Skin epidermis (tissue), 12 donors: ENCODE measurements around the gene PRKAA2.
"Not testable (repeated sequence)": the region's sequence is repeated elsewhere in the genome, so short reads cannot be mapped to it uniquely, and the experiment has no call there.

ENCODE experiments used
- H3K27ac ChIP-seq, 21 experiments: fragments of 200-600 bp; sonication (generic) in 11 of 21; one replicate each; pipeline ENCODE4 v1.5.0; 2020; ENCODE audit warnings: mild to moderate bottlenecking in 3 of 21, inconsistent platforms in 2 of 21, moderate library complexity in 2 of 21
- H3K4me3 ChIP-seq, 7 experiments: fragments of 200-600 bp; sonication (generic) in 2 of 7; one replicate each; pipeline ENCODE4 v1.5.0; 2020; ENCODE audit warnings: inconsistent platforms in 2 of 7, mild to moderate bottlenecking in 2 of 7, moderate library complexity in 1 of 7

PRKAA2 gene

DNA sequence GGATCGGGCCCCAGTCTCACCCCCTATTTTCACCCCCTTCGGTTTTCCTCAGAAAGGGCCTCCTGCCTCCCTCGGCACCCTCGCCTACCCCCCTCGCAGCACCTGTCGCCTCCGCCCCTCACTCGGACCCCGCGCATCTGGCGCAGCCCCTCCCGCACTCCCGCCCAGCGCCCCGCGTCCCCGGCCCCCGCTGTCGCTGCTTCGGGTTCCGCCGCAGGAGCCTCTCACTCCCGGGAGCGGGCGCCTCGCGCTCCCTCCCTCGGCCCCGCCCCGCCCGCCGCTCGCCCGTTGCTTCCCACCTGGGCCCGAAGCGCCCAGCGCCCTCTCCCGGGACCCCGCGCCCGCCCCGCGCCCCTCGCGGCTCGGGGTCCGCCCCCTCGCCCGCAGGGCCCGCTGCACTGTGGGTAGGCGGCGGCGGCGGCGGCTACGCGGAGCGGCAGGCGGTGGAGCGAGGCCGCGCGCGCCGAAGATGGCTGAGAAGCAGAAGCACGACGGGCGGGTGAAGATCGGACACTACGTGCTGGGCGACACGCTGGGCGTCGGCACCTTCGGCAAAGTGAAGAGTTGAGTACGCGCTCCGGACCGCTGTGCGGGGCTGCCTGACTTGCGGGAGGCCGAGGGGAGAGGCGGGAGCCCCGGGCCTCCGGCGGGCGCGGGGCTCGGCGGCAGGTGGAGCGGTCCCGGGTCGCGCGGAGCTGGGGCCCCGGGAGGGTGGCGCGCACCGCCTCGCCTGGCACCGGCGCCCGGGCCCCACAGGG lies at the start of gene PRKAA2:
Gene PRKAA2, plus strand, starts transcription at position 396 of the 758 bp plus-strand sequence. Its CDS starts 74 bp downstream, at position 470.
- H3K27ac ChIP-seq = peak within 1 kb of the TSS in 7 of 21 experiments; percentile 28 to 82 (median 63)
- H3K4me3 ChIP-seq = peak within 1 kb of the TSS; percentile 36 to 60 (median 46)

DNA sequence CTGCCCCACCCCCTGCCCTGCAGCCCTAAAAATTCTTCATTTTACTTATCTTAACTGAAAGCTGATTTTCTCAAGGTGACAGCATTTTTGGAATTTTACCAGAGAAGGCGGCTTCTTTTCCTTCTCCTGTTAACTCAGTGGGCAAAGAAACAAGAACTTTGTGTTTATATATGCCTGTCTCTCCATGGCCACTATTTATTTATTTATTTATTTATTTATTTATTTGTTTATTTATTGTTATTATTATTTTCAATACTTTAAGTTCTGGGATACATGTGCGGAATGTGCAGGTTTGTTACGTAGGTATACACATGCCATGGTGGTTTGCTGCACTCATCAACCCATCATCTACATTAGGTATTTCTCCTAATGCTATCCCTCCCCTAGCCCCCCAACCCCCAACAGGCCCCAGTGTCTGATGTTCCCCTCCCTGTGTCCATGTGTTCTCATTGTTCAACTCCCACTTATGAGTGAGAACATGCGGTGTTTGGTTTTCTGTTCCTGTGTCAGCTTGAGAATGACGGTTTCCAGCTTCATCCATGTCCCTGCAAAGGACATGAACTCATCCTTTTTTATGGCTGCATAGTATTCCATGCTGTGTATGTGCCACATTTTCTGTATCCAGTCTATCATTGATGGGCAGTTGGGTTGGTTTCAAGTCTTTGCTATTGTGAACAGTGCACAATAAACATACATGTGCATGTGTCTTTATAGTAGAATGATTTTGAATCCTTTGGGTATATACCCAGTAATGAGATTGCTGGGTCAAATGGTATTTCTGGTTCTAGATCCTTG lies 49.5 kb upstream of the PRKAA2 start:
- not testable (repeated sequence) for H3K4me3 ChIP-seq

DNA sequence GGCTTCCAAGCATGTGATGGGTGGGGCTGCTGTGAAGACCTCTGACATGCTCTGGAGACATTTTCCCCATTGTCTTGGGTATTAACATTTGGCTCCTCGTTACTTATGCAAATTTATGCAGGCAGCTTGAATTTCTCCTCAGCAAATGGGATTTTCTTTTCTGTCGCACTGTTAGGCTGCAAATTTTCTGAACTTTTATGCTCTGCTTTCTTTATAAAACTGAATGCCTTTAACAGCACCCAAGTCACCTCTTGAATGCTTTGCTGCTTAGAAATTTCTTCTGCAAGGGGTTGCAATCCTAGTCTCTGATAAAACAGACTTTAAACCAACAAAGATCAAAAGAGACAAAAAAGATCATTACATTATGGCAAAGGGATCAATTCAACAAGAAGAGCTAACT lies 35.0 kb upstream of the PRKAA2 start:
- H3K27ac ChIP-seq, H3K4me3 ChIP-seq: not testable (repeated sequence)

More for the DNA sequence above, 49.5 kb upstream of the PRKAA2 start:
- H3K27ac ChIP-seq = not testable (repeated sequence)

DNA sequence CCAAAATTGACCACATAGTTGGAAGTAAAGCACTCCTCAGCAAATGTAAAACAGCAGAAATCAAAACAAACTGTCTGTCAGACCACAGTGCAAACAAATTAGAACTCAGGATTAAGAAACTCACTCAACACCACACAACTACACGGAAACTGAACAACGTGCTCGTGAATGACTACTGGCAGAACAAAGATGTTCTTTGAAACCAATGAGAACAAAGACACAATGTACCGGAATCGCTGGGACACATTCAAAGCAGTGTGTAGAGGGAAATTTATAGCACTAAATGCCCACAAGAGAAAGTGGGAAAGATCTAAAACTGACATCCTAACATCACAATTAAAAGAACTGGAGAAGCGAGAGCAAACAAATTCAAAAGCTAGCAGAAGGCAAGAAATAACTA lies 34.3 kb upstream of the PRKAA2 start:
- H3K27ac ChIP-seq, H3K4me3 ChIP-seq: not testable (repeated sequence)

DNA sequence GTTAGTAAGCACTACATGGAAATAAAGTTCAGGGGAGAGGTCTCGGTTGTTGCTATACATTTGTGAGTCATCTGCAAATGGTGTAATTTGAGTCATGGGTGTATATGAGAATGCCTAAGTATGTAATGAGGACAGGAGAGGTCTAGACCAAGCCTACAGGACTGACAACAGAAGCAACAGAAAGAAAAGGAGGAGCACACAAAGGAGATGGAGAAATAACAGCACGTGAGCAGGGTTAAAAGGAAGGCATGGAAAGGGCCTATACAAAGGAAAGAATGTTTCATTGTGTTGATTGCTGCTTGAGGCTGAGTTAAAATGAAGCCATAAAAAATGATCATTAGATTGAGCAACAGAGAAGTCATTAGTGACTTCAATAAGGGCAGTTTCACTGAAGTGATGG lies 28.0 kb upstream of the PRKAA2 start:
- no peak overlapping the region for H3K27ac ChIP-seq

DNA sequence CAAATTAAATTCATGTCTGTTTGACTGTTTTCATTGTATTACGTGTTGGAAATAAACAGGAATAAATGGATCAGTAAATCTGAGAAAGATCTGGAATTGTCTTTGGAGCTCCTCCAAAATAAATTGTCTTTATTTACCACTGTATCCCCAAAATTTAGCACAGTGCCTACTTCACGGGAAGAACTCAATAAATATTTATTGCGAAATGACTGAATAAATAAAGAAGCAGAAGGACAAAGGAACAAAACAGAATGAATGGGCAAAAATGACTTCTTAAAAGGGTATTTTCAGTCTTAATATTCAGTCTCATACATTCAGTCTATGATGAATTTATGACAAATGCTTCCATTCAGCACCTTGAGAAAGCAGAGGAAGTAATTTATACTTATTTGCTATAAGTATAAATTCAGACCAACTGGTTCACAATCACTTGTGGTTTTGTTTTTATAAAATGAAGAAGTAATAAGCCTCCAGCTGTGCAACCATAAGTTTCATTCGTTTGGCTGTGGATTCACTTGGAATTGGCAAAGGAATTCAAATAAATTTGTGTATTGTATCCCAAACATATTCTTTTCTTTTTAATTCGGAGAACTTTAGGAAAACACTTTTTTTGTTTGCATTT lies 19.2 kb upstream of the PRKAA2 start:
- H3K27ac ChIP-seq = no peak overlapping the region
- H3K4me3 ChIP-seq = no peak overlapping the region

More for the DNA sequence above, 28.0 kb upstream of the PRKAA2 start:
- H3K4me3 ChIP-seq = no peak overlapping the region

DNA sequence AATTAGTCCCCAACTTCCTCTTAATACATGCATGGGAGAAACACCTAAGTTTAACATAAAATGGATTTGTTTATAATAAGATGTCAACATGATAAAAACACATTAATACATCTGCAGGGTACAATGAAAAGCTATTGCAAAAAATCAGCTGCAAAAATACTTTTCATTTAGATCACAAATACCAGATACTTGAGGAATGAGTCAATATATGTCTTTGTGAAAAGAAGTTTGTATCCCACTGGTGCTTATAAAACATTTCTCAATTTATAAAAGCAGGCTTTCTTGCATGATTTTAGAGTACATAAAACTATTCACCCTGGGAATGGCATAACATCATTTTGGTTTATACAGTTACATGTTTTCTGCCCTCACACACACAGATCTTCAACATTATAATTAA lies 18.6 kb upstream of the PRKAA2 start:
- H3K27ac ChIP-seq = no peak overlapping the region

DNA sequence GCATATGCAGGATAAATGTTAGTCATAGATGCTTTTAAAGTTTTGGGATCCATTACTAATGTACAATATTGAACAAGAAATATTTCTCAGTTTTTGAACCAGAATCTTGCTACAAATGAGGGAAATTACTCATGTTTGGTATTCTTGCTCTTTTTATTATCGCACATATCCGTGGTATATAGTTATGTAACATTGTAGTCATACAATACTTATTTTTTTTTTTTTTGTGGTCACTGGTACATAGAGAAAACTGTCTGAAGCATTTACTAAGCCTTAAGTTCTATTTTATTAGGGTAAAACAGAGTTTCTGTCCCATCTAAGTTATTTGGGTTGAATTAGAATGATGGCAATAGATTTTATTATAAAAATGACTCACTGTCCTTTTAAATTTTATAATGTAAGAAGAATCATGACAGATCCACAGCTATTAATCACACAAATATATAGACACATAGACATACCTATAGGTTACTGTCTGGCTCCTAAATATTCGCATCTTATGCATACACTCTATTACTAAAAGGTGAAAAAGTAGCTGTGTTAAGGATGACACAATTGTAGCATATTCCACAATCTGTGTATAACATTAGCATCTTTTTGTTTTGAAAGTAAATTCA lies 18.0 kb upstream of the PRKAA2 start:
- no peak overlapping the region for H3K27ac ChIP-seq
- no peak overlapping the region for H3K4me3 ChIP-seq

More for the DNA sequence above, 18.6 kb upstream of the PRKAA2 start:
- no peak overlapping the region for H3K4me3 ChIP-seq

DNA sequence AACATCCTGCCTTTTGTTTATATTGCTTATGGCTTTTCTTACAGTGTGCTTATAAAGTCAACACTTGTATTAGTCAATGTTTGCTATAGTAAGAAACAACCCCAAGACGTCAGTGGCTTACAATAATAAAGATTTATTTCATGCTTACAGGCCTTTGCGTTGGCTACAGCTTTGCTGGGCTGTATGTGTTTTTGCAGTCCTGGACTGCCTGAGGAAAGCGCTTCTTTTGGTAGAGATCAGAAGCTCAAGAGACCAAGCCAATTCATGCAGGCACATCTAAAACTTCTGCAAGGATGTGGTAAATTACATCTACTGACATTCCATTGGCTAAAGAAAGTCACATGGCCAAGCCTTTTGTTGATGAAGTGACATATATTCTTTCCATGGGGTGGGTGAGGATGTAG lies 17.5 kb upstream of the PRKAA2 start:
- H3K4me3 ChIP-seq = no peak overlapping the region
- H3K27ac ChIP-seq = no peak overlapping the region

DNA sequence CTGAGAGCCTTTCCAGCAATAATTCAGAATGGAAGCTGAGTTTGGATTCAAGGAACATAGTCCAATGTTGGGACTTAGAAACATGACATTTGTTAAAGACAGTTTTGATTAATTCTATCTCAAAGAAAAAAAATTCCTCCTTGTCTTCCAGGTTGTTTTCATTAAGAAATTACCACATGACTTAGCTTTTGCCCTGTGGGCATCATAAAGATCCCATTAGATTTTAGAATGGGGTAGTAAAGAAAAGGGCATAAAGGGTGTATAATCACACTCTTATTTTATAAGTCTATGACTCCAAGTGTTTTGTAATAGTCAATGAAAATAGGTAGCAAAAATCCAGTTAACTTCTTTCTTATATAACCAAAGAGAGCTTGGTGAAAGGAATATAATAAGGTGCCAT lies 14.3 kb upstream of the PRKAA2 start:
- H3K4me3 ChIP-seq = no peak overlapping the region

DNA sequence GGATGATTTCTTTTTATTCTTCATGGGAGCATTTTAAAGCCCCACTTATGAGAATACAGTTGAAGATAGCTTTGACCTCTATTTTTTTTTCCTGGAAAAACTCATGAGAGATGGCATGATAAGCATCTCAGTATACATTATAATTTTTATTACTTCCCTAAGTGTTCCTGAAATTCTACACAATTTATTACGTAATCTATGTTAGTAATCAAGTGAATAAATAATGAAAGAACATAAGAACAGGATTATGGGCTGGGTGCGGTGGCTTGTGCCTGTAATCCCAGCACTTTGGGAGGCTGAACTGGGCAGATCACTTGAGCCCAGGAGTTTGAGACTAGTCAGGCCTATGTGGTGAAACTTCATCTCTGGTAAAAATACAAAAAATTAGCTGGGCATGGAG lies 13.2 kb upstream of the PRKAA2 start:
- no peak overlapping the region for H3K27ac ChIP-seq
- no peak overlapping the region for H3K4me3 ChIP-seq

More for the DNA sequence above, 14.3 kb upstream of the PRKAA2 start:
- H3K27ac ChIP-seq = no peak overlapping the region

DNA sequence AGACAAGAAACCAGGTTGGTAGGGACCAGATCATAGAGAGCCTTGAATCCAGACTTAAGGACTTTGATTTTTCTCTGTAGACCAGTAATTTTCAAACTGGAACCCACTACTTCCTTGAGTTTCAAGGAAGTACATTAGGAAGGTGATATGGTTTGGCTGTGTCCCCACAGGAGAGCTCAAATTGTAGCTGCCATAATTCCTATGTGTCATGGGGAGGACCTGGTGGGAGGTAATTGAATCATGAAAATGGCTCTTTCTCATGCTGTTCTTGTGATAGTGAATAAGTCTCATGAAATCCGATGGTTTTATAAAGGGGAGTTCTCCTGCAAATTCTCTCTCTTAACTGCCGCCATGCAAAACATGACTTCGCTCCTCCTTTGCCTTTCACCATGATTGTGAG lies 10.1 kb upstream of the PRKAA2 start:
- no peak overlapping the region for H3K27ac ChIP-seq
- no peak overlapping the region for H3K4me3 ChIP-seq

DNA sequence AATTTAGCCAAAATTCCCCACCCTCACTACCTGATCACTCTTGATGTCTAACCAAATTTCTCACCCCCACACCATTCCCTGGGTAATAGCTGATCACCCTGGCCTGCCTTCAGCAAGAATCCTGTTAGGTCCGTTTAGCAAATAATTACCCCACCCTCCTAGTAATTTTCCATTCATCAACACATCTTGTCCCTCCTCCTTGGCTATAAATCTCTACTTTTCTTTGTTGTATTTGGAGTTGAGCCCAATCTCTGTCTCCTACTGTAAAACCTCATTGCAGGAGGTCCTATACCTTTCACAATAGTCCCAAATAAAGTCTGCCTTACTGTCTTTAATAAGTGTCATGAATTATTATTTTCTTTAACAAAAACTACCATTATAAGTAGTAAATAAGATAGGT lies 6.9 kb upstream of the PRKAA2 start:
- no peak overlapping the region for H3K27ac ChIP-seq
- H3K4me3 ChIP-seq = no peak overlapping the region

DNA sequence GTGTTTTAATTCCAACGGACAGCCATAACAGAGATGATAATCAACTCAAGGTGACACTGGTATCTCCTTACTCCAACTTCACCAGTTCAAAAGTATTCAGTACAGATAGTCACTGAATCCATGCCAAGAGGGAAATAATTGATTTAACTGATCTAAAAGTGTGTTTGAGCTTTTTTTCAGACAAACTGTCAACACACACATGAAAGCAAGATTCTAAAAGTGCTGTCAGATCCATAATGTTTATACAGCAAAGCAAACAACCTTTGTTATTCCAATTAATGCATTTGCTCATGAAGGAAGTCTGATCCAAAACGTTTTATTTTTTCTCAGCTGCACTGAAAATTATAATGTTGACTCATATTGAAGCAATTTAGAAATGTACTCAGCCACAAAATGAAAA lies 5.9 kb upstream of the PRKAA2 start:
- no peak overlapping the region for H3K27ac ChIP-seq
- no peak overlapping the region for H3K4me3 ChIP-seq

DNA sequence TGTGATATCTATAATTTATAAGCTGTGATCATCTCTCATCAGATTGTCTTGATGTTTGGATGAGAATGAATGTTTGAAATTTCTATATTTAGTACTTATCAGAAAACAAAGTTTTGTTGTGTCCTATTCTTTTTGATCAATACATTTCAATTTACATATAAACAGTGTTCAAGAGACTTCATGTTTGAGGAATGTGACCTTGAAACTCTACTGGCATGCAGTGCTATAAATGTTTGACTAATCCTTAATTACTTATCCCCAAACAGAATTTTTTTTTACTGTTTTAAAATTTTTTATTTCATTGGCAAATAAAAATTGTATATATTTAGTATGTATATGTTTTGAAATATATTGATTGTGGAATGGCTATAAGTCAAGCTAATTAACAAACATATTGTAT lies 1.5 kb upstream of the PRKAA2 start:
- Histone ChIP-seq H3K27ac (no peak overlapping the region), H3K4me3 (no peak overlapping the region)

DNA sequence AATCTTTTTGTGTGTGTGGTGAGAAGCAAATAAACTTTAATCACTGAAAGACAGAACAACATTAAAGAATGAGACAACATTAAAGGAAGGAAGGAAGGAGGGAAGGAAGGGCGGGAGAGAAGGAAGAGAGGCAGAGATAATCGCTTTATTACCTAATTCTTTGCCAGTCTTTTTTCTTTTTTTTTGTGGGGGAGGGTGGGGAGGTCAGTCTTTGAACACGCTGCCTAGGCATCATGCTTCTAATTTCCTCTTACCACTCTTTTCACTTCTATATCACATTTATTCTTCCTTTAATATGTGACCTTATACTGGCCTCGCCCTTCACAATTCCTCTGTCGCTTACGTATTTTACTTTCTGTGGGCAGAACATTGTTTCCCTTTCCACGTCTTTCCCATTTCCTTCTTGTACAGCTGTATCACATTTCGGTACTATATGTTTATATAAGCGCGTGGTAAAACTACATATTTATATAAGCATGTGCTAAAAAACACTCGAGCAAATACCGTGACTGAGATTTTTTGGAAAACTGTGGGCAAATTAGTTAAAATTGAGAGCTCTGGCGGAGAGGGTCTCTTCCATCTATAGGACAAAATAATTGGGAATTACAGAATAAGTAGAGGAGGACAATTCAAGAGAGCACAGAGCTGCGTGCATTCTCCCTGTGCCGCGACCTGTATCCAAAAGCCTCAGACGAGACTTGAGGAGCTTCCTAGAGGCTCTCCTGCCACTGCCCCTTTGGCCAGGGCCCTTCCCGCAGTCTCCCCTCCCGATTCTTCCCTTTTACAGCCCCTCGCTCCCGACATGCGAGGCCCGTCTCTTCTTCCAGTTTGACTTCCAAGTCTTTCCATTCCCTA lies 823 bp upstream of the PRKAA2 start:
- Histone ChIP-seq H3K27ac (peak overlapping the region in 6 of 21 experiments; percentile 28 to 82 (median 64)), H3K4me3 (peak overlapping the region; percentile 36 to 60 (median 46))

DNA sequence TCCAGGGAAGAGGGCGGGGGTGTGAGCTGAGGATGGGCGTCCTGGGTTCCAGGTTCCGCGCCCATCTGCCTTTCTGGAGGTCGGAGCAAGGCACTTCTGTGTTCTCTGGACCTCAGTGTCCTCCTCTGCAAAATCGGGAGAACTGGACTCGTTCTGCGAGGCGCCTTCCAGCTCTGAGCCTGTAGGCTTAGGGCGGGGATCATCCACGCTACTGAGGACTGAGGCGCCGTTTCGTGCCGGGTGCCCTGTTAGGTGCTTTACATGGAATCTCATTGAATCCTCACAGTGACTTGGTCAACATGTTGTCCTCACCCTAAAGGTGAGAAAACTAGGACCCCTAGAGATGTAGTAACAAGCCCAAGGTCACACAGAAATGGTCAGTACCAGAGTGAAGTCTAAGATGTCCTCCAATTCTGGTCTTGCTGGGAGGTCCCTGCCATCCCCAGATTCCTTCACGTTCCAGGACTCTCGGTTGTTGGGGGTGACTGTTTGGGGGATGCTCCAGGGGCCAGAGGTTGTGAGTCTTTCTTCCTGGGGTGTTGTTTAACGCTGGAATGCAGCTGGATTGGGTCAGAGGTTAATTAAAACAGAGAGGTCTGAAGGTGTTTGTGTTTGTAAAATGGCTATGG lies 677 bp downstream of the PRKAA2 start:
- Histone ChIP-seq H3K4me3 (peak overlapping the region; percentile 36 to 60 (median 46)), H3K27ac (peak overlapping the region in 5 of 21 experiments; percentile 28 to 71 (median 63))

DNA sequence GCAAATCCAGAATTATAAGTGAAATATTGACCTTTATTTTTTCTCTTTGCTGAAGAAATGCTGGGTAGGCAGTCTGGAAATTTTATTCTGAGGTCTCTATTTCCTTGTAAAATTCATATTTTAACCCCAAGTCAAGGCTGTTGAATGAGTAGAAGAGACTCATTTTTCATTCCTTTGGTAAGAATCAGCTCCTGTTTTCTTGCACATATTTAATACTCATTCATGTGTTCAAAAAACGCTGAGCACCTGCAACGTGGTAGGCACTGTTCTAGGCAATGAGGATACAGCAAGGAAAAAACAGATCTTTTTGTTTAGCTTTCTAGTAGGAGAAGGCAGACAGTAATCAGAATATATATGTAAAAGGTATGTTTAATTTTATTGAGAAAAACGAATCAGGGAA lies 1.5 kb downstream of the PRKAA2 start:
- Histone ChIP-seq H3K27ac (no peak overlapping the region), H3K4me3 (no peak overlapping the region)

DNA sequence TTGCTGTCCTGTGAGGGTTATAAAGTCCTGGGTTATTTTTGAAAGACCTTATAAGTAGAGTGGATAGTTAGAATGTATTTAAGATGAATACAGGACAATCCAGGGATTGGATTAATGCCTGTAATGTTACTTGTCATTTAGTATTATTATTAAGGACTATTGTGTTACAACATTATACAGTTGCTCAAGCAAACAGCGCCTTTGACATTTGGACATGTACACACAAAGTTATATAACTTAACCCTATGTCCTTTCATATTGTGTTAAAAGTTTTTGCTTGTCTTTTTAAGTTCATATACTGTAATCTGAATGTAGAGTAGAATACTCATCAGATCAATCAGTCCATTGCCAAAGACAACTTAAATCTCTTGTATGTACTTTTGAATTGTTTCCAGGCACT lies 2.0 kb downstream of the PRKAA2 start:
- Histone ChIP-seq H3K4me3 (no peak overlapping the region), H3K27ac (no peak overlapping the region)
